Measurements from ENCODE around the gene TRABD. TPM values are rescaled to one million over a fixed set of nuclear protein-coding genes. Genes with fewer than 3 reads are reported as not detected.

Gene TRABD
- total RNA-seq, 4 donors from 2014 or later, result 10.8 to 30.5 (median 17.8) TPM

DNA sequence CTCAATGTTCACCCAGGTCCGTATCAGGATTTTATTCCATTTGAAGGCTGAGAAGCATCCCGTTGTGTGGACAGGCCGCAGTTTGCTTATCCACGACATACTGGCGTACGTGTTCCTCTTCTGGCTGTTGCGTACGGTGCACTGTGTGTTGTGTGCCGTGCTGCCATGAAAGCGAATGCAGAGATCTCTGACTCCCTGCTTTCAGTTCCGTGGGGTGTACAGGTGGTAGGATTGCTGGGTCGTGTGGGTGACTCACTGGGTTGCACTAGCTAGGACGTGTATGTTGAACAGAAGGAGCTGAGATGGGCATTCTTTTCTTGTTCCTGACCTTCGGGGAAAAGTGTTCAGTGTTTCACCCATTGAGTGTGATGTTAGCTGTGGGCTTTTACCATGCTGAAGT is 25.4 kb downstream of the TRABD start:
- TF ChIP-seq, protein P1, sequence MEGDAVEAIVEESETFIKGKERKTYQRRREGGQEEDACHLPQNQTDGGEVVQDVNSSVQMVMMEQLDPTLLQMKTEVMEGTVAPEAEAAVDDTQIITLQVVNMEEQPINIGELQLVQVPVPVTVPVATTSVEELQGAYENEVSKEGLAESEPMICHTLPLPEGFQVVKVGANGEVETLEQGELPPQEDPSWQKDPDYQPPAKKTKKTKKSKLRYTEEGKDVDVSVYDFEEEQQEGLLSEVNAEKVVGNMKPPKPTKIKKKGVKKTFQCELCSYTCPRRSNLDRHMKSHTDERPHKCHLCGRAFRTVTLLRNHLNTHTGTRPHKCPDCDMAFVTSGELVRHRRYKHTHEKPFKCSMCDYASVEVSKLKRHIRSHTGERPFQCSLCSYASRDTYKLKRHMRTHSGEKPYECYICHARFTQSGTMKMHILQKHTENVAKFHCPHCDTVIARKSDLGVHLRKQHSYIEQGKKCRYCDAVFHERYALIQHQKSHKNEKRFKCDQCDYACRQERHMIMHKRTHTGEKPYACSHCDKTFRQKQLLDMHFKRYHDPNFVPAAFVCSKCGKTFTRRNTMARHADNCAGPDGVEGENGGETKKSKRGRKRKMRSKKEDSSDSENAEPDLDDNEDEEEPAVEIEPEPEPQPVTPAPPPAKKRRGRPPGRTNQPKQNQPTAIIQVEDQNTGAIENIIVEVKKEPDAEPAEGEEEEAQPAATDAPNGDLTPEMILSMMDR (IDR thresholded peaks at IDR 0.05; ENCODE audit: low read depth), result no peak

DNA sequence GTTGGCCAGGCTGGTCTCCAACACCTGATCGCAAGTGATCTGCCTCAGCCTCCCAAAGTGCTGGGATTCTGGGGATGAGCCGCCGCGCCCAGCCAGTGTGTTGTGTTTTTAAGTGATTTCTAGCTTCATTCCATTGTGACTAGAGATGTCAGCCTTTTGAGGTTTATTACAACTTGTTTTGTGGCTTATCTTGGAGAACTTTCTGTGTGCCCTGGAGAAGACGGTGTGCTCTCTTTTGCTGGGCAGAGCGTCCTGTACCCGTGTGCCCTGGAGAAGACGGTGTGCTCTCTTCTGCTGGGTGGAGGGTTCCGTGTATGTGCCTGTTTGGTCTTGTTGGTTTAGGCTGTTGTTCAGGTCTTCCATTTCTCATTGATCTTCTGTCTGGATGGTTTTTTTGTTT is 27.6 kb downstream of the TRABD start:
- TF ChIP-seq, protein P1 (IDR thresholded peaks at IDR 0.05; ENCODE audit: low read depth), result no peak

DNA sequence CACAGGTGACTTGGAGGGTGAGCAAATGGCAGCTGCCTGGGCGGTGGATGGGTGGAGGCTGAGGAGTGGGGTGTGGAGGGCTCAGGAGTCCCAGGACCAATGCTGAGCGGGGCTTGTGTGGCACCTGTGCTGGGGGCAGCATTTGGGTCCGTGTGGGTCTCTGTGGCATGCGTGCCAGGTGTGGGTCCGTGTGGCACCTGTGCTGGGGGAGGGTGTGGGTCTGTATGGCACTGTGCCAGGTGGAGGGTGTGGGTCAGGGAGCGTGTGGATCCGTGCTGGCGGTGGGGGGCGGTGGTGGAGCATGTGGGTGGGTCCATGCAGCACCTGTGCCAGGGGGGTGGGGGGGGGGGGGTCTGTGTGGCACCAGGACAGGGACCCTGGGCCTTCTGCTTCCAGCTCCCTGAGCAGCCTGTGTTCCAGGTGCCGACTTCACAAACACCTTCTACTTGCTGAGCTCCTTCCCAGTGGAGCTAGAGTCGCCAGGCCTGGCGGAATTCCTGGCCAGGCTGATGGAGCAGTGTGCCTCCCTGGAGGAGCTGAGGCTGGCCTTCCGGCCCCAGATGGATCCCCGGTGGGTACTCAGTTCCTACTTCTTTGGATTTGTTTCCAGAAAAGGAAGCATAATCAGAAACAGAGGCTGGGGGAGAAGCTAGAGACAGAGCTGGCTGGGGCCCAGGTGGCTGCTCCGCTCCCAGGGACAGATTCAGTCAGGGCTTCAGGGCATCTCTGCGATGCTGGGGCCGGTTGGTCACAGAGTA is 29.8 kb downstream of the TRABD start:
- TF ChIP-seq, protein P1 (IDR thresholded peaks at IDR 0.05; ENCODE audit: low read depth), result no peak

DNA sequence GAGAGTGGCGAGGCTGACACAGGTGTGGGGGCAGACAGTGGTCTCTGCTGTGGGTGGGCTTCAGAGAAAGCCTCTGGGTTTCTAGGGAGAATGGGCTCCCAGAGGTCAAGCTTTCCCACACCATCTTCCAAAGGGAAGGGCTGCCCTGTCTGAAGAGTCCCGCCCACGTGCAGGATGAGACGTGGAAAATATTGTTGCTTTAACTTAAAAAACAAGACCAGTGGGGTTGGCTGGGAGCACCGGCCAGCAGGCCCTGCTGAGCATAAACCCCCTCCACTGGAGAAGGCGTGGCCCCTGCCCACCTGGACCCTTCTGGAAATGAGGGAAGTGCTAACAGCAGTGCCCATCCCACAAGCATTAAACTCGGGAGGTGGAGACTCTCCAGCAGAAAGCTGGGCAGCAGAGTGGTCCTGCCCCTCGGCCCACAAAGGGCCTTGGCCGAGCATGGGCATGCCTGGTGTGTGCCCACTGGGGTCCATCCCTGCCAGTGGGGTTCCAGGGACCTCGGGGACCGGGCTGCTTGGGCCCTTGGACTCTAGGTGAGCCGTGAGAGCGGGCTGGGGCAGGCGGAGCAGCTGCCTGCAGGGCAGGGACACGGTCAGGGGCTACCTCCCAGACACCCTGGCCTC is 30.5 kb downstream of the TRABD start:
- TF ChIP-seq, protein P1 (IDR thresholded peaks at IDR 0.05; ENCODE audit: low read depth), result no peak

- TF ChIP-seq, protein P1 (IDR thresholded peaks at IDR 0.05; ENCODE audit: low read depth), result no peak
These were observed 31.2 kb downstream of the TRABD start for GRCh38 chr22:50216684-50217520.

GRCh38 chr22:50217543-50218152 is 31.9 kb downstream of the TRABD start:
- TF ChIP-seq, protein P1 (IDR thresholded peaks at IDR 0.05; ENCODE audit: low read depth), result no peak

Data from subcutaneous adipose tissue (tissue), 4 donors.